ENCODE results near the gene CCDC14.

Gene CCDC14

GRCh38 chr3:123877965-123878364 is 83.1 kb downstream of the CCDC14 start:
- H3K27ac Mint-ChIP-seq: no peak overlapping the region

GRCh38 chr3:123877466-123877865 is 83.6 kb downstream of the CCDC14 start:
- no peaks in the 10 kb centered on the region for H3K9me3 Mint-ChIP-seq

More at GRCh38 chr3:123877965-123878364, 83.1 kb downstream of the CCDC14 start:
- ATAC-seq (ENCODE audit: low read depth): no peak
- H3K9me3 Mint-ChIP-seq: no peaks in the 10 kb centered on the region
- no peaks in the 10 kb centered on the region for H3K4me1 Mint-ChIP-seq
- H3K27me3 Mint-ChIP-seq: peaks cover 6% of the 10 kb centered on the region
- H3K36me3 Mint-ChIP-seq: no peaks in the 10 kb centered on the region
- H3K4me3 Mint-ChIP-seq: no peak overlapping the region
- DNase-seq (ENCODE audit: low spot score in 2 of 2): no peak

GRCh38 chr3:123876858-123877257 is 84.2 kb downstream of the CCDC14 start:
- DNase-seq (ENCODE audit: low spot score in 2 of 2) (no peak), ATAC-seq (ENCODE audit: low read depth) (no peak)
- Mint-ChIP-seq H3K4me3 (no peak overlapping the region), H3K36me3 (no peaks in the 10 kb centered on the region), H3K27me3 (peaks cover 4% of the 10 kb centered on the region), H3K27ac (no peak overlapping the region), H3K4me1 (no peaks in the 10 kb centered on the region), H3K9me3 (no peaks in the 10 kb centered on the region)

More at GRCh38 chr3:123877466-123877865, 83.6 kb downstream of the CCDC14 start:
- peaks cover 5% of the 10 kb centered on the region for H3K27me3 Mint-ChIP-seq
- ATAC-seq (ENCODE audit: low read depth) (no peak), DNase-seq (ENCODE audit: low spot score in 2 of 2) (no peak)
- H3K4me3 Mint-ChIP-seq: no peak overlapping the region
- H3K36me3 Mint-ChIP-seq: no peaks in the 10 kb centered on the region
- no peaks in the 10 kb centered on the region for H3K4me1 Mint-ChIP-seq
- no peak overlapping the region for H3K27ac Mint-ChIP-seq

- no peaks in the 10 kb centered on the region for H3K27me3 Mint-ChIP-seq
- H3K4me3 Mint-ChIP-seq: no peak overlapping the region
- no peak for ATAC-seq (ENCODE audit: low read depth)
- no peak for DNase-seq (ENCODE audit: low spot score in 2 of 2)
- H3K9me3 Mint-ChIP-seq: no peaks in the 10 kb centered on the region
- H3K27ac Mint-ChIP-seq: no peak overlapping the region
- no peaks in the 10 kb centered on the region for H3K4me1 Mint-ChIP-seq
- no peaks in the 10 kb centered on the region for H3K36me3 Mint-ChIP-seq
Observed at GRCh38 chr3:123872621-123873020, 88.4 kb downstream of the CCDC14 start.

GRCh38 chr3:123871946-123872345 is 89.1 kb downstream of the CCDC14 start:
- H3K27ac Mint-ChIP-seq: no peak overlapping the region
- no peaks in the 10 kb centered on the region for H3K27me3 Mint-ChIP-seq

GRCh38 chr3:123870033-123870432 is 91.0 kb downstream of the CCDC14 start:
- H3K36me3 Mint-ChIP-seq: no peaks in the 10 kb centered on the region
- H3K27me3 Mint-ChIP-seq: no peaks in the 10 kb centered on the region
- no peak overlapping the region for H3K27ac Mint-ChIP-seq
- H3K4me3 Mint-ChIP-seq: no peak overlapping the region
- ATAC-seq (ENCODE audit: low read depth) (no peak), DNase-seq (ENCODE audit: low spot score in 2 of 2) (no peak)
- H3K9me3 Mint-ChIP-seq: no peaks in the 10 kb centered on the region
- no peaks in the 10 kb centered on the region for H3K4me1 Mint-ChIP-seq

More at GRCh38 chr3:123871946-123872345, 89.1 kb downstream of the CCDC14 start:
- Mint-ChIP-seq H3K9me3 (no peaks in the 10 kb centered on the region), H3K4me1 (no peaks in the 10 kb centered on the region), H3K4me3 (no peak overlapping the region), H3K36me3 (no peaks in the 10 kb centered on the region)
- no peak for DNase-seq (ENCODE audit: low spot score in 2 of 2)
- no peak for ATAC-seq (ENCODE audit: low read depth)

GRCh38 chr3:123869165-123869564 is 91.9 kb downstream of the CCDC14 start:
- DNase-seq (ENCODE audit: low spot score in 2 of 2) (no peak), ATAC-seq (ENCODE audit: low read depth) (no peak)
- Mint-ChIP-seq H3K27ac (no peak overlapping the region), H3K9me3 (no peaks in the 10 kb centered on the region), H3K27me3 (peaks cover 2% of the 10 kb centered on the region), H3K4me1 (no peaks in the 10 kb centered on the region), H3K4me3 (no peak overlapping the region), H3K36me3 (no peaks in the 10 kb centered on the region)

GRCh38 chr3:123864706-123865105 is 96.3 kb downstream of the CCDC14 start:
- no peaks in the 10 kb centered on the region for H3K36me3 Mint-ChIP-seq
- ATAC-seq (ENCODE audit: low read depth): no peak
- H3K4me3 Mint-ChIP-seq: no peak overlapping the region
- H3K4me1 Mint-ChIP-seq: no peaks in the 10 kb centered on the region
- no peak for DNase-seq (ENCODE audit: low spot score in 2 of 2)
- H3K9me3 Mint-ChIP-seq: no peaks in the 10 kb centered on the region
- H3K27ac Mint-ChIP-seq: no peak overlapping the region
- H3K27me3 Mint-ChIP-seq: peaks cover 4% of the 10 kb centered on the region

Measured in memory B cell (primary cell).